A673 (cell line): ENCODE measurements around the gene CSF2. TPM values are rescaled to one million over a fixed set of nuclear protein-coding genes. Genes with fewer than 3 reads are reported as not detected.

Experiments used
- BruUV-seq: library from RNA; stranded (reverse); fragments of 400-500 nt; replicated peaks from 2 replicates; lab custom pipeline; 2021; lab: Mats Ljungman, UMichigan
- CTCF ChIA-PET: fragments of 300-600 bp; sonication (Branson Sonifier 250); formaldehyde crosslinking; loops from one replicate; lab custom pipeline; 2022; ENCODE audit warnings: antibody characterized with exemption; lab: Charles Lee
- POLR2A ChIA-PET: fragments of 300-600 bp; sonication (Branson Sonifier 250); formaldehyde crosslinking; loops from one replicate; lab custom pipeline; 2022; ENCODE audit warnings: antibody characterized with exemption; ENCODE audit not compliant: low non-redundant PET; lab: Charles Lee
- DNase-seq: peaks from one replicate; pipeline ENCODE4 v3.0.0-alpha.2; 2015; ENCODE audit warnings: low spot score
- H3K27ac ChIP-seq: fragments of 200-600 bp; sonication (generic); 2 replicates; pipeline ENCODE4 v1.5.1; 2016; ENCODE audit warnings: mixed run types, low read depth, mild to moderate bottlenecking, mixed read lengths, antibody characterized with exemption, low read length; ENCODE audit not compliant: poor library complexity, severe bottlenecking
- H3K27me3 ChIP-seq: fragments of 200-600 bp; sonication (generic); replicated peaks from 2 replicates; pipeline ENCODE4 v1.6.1; 2017; ENCODE audit warnings: mixed run types, low read depth, mild to moderate bottlenecking, mixed read lengths, antibody characterized with exemption, low read length; ENCODE audit not compliant: insufficient read depth, poor library complexity
- H3K36me3 ChIP-seq: fragments of 200-600 bp; sonication (generic); 2 replicates; pipeline ENCODE4 v1.6.1; 2016; ENCODE audit warnings: mixed run types, mild to moderate bottlenecking, mixed read lengths, antibody characterized with exemption, low read length; ENCODE audit not compliant: insufficient read depth, poor library complexity, severe bottlenecking
- H3K4me1 ChIP-seq: fragments of 200-600 bp; sonication (generic); 2 replicates; pipeline ENCODE4 v1.6.1; 2017; ENCODE audit warnings: mixed run types, mild to moderate bottlenecking, mixed read lengths, antibody characterized with exemption, low read length; ENCODE audit not compliant: insufficient read depth, poor library complexity, severe bottlenecking
- H3K4me3 ChIP-seq: fragments of 200-600 bp; sonication (generic); 2 replicates; pipeline ENCODE4 v1.5.1; 2016; ENCODE audit warnings: low read depth, mixed run types, mild to moderate bottlenecking, mixed read lengths, low read length; ENCODE audit not compliant: poor library complexity, severe bottlenecking
- H3K9me3 ChIP-seq: fragments of 200-600 bp; sonication (generic); 2 replicates; pipeline ENCODE4 v1.6.1; 2016; ENCODE audit warnings: mixed run types, low read depth, mild to moderate bottlenecking, mixed read lengths, antibody characterized with exemption, low read length; ENCODE audit not compliant: poor library complexity, severe bottlenecking
- EZH2 ChIP-seq: fragments of 200-600 bp; sonication (generic); IDR thresholded peaks from 2 replicates; pipeline ENCODE4 v1.6.1; 2017; ENCODE audit warnings: borderline replicate concordance, low read depth, mild to moderate bottlenecking, mixed read lengths, antibody characterized with exemption, low read length; ENCODE audit not compliant: poor library complexity, severe bottlenecking
- intact Hi-C: fragments of 100-400 bp; cut with micrococcal nuclease; formaldehyde crosslinking; loops from one replicate; pipeline ENCODE4 v1.10.0; 2022; ENCODE audit not compliant: unreplicated experiment
- total RNA-seq: library from RNA; stranded (reverse); gene quantifications from 2 replicates; pipeline ENCODE4 v1.2.3, GENCODE V29; 2021
- TF ChIP-seq, protein P1 (sequence below): fragments of 300-800, 200-600 bp; sonication (generic); conservative IDR thresholded peaks from 2 replicates; pipeline ENCODE4 v1.5.1; 2017; ENCODE audit warnings: low read depth, mild to moderate bottlenecking, antibody characterized with exemption, low read length, moderate library complexity, mixed read lengths

The CSF2 gene
- total RNA-seq, 1 experiment from 2014 or later = not detected

- intact Hi-C loops = no loop called here
- no peak for TF ChIP-seq EZH2
- TF ChIP-seq, protein P1, sequence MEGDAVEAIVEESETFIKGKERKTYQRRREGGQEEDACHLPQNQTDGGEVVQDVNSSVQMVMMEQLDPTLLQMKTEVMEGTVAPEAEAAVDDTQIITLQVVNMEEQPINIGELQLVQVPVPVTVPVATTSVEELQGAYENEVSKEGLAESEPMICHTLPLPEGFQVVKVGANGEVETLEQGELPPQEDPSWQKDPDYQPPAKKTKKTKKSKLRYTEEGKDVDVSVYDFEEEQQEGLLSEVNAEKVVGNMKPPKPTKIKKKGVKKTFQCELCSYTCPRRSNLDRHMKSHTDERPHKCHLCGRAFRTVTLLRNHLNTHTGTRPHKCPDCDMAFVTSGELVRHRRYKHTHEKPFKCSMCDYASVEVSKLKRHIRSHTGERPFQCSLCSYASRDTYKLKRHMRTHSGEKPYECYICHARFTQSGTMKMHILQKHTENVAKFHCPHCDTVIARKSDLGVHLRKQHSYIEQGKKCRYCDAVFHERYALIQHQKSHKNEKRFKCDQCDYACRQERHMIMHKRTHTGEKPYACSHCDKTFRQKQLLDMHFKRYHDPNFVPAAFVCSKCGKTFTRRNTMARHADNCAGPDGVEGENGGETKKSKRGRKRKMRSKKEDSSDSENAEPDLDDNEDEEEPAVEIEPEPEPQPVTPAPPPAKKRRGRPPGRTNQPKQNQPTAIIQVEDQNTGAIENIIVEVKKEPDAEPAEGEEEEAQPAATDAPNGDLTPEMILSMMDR = no peak
- Histone ChIP-seq H3K4me3 (no peak overlapping the region), H3K27me3 (no peaks in the 10 kb centered on the region), H3K9me3 (no peaks in the 10 kb centered on the region), H3K36me3 (no peaks in the 10 kb centered on the region), H3K4me1 (no peaks in the 10 kb centered on the region), H3K27ac (no peak overlapping the region)
- no peak for DNase-seq
- no TSS peak for BruUV-seq
- CTCF ChIA-PET = no interaction called here
- POLR2A ChIA-PET = no interaction called here
Measured at GRCh38 chr5:132055441-132055807, 18.2 kb upstream of the CSF2 start.

DNA sequence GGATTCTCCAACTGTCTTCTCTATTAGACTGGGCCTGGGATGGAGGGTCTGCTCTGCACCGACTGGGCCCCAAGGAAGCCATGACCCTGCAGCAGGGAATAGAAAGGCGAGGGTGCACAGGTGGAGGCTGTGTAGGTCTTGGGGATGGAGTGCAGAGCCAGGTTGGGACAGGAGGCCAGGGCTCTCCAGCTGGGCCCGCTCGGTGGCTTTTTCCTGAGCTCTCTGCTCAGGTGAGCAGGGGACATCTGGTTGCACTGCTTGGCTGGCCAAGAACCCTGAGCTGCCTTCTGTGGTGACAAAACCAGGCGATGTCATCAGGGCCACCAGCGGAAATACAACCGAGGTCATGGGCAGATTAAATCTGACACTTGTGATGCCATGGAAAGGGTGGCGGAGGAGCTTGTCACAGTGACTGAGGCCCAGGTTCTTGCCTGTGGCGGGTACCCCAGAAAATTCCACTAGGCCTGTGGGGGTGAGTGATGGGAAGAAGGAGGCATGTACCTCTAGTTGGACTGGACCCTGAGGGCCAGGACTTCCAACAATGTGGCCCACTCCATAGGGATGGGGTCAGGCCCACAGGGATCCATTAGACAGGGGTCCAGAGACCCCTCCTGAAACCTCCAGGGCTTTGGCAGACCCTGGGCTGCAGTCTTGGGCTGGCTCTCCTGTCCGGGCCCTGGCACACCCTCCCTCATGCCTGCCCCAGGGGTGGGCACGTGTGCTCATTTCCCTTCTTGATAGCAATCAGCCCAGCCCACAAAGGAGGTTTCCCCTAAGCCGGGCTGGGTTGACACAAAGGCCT is 17.6 kb upstream of the CSF2 start:
- H3K27ac ChIP-seq = no peak overlapping the region
- BruUV-seq = no TSS peak
- no peak overlapping the region for H3K4me3 ChIP-seq

DNA sequence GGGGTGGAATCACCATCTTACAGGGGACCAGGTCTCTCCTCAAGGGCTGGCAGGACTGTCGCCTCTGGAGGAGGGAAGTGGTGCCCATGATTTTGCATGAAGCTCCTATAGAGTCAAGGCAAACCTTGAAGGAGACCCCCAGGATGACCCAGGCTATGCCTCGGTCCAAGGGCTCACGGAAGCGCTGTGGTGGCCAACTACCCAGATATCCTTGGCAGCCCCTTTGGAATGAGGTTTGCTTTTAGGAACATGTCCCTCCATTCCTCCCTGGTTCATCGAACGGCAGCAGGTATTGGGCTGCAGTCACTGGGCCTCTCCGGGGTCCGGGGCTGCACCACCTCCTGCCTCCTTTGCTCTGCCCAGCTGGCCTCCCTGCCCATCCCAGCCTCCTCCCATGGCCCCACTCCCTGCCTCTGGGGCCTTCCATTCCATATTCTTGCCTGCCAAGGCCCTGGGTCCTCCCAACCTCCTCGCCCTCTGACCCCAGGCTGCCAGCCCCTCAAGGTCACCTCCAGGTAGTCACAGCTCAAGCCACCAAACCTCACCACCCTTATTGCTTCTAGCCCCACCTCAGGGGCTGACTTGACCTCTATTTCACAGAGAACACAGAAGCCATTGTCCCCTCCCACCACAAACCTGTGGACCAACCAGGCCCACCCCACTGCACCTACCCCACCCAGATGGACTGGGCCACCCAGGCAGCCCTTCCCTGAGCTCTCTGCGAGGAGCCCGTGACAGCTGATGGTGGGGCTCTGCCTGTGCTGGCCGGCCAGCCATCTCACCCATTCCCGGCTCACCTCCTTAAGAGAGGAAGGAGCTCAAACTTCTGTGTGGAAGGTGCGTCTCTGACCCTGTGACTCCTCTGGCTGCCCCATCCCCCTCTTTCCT is 16.7 kb upstream of the CSF2 start:
- BruUV-seq = no TSS peak
- no peaks in the 10 kb centered on the region for H3K36me3 ChIP-seq
- H3K4me3 ChIP-seq = no peak overlapping the region
- TF ChIP-seq EZH2 = no peak
- TF ChIP-seq, protein P1 = no peak
- CTCF ChIA-PET = no interaction called here
- H3K9me3 ChIP-seq = no peaks in the 10 kb centered on the region
- POLR2A ChIA-PET = no interaction called here
- H3K27ac ChIP-seq = no peak overlapping the region
- intact Hi-C loops = no loop called here
- DNase-seq = no peak
- H3K4me1 ChIP-seq = no peaks in the 10 kb centered on the region
- no peaks in the 10 kb centered on the region for H3K27me3 ChIP-seq

More for the DNA sequence above, 17.6 kb upstream of the CSF2 start:
- intact Hi-C loops = no loop called here
- H3K4me1 ChIP-seq = no peaks in the 10 kb centered on the region
- no peaks in the 10 kb centered on the region for H3K27me3 ChIP-seq
- no peaks in the 10 kb centered on the region for H3K36me3 ChIP-seq
- ChIA-PET CTCF (no interaction called here), POLR2A (no interaction called here)
- DNase-seq = no peak
- H3K9me3 ChIP-seq = no peaks in the 10 kb centered on the region
- TF ChIP-seq, protein P1 = no peak
- no peak for TF ChIP-seq EZH2
